Measurements from ENCODE around the gene GABBR2.

Gene GABBR2

DNA sequence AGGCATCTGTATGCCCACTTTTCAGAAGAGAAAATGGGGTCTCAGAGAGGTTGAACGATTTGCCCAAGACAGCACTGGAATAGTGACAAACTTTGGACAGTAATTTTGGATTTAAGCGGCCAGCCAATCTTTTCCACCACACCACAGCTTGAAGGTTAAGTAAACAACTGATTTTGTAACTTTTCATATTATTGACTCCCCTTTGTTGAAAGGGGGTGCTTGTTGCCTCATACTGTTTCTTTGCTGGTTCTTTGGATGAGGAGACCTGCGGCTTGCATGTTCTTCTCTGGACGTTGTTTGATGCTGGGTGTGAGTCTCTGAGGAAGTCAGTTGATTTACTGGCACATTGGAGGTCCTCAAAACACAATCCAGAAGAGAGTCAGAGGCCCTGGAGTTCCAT lies 11.7 kb upstream of the GABBR2 start:
- DNase-seq = no peak

DNA sequence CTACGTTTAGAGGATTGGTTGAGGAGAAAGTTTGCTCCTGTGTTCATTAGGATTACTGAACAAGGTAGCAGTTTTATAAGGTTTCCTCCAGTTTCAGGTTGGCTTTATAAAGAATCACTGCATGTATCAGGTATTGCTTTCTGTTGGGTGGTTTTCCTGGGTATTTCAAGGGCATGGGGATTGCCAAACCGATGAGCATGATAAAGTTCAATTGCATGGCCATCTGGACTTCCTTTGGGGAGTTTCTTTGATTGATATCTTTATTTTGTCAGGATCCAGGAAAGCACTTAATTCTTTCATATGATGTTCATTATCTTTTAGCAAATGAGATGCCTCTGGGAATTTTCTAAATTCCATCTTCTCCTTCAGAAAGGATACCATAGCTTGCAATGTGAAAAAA lies 10.3 kb upstream of the GABBR2 start:
- no peak for DNase-seq

DNA sequence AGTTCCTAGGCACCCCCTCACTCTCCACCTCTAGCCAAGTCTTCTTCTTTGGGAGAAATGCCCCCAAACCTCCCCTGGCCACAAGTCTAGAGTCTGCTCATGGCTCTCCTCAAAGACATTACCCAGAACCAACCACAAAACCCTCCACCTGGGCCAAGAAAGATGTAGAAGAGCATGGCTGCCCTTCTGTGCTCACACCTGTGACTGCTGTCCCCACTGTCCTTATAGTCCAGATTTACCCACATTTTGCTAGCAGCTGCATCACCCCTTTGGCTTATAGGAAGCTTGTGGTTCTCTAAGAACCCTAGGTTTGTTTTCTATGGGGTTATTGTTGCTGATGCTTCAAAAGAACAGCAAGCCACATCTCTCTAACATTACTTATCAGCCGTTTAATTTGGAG lies 6.1 kb upstream of the GABBR2 start:
- no peak for DNase-seq

DNA sequence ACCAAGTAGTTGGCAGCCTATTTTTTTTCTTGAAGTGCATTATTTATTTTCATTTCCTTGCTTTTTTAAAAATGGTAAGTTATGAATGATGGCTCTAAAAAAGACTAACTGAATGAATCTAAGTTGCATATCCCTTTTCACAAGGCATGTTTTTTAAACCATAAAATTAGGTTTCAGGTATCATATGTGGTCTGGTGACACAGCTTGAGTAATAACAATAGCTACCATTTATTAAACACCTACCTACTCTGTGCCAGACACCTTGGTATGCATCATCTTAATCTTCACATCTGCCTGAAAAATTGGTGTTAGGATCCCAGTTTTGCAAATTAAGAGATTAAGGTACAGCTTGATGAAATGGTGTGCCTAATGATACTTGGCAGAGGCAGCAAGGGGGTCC lies 4.3 kb upstream of the GABBR2 start:
- DNase-seq = no peak

DNA sequence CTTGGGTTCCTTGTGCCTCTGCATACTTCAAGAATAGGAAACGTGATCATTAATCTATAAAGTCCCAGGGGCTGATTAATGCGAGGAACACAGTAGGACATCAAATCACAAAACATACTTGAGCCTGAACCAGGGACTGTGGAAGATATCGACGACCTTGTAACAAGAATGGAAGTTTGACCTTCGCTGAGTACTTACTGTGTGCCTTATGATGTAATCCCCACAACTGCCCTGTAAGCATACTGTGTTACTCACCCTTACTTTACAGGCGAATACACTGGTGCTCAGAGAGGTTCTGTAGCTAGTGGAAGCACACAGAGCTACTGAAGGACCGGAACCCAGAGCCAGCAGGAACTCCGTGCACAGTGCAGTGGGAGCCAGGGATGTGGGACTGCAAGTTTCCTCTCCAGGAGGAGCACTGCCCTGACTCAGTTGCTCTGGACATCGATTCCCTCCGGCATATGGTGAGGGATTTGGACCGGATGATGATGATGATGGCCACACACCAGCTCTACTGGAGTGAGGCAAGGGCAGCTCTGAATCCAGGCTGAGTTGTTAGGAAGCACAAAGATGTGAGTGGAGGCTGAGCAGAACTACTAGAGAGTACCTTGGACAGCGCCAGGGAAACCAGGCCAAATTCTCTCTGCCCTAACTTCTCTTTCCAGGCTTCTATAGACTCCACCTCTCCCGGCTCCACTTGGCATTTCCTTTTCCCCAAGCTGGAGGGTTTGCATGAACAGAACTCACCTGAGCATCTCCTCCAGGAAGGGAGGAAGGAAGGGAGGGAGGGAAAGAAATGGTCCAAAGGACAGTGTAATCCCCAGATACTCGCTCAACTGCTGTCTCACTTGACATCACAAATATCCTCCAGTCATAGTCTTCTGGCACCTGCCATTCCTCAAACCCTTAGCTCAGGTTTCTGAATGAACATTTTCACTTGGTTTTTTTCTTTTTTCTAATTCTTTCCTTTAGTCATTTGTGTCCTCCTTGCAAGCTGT lies 1.5 kb upstream of the GABBR2 start:
- no peak for DNase-seq

DNA sequence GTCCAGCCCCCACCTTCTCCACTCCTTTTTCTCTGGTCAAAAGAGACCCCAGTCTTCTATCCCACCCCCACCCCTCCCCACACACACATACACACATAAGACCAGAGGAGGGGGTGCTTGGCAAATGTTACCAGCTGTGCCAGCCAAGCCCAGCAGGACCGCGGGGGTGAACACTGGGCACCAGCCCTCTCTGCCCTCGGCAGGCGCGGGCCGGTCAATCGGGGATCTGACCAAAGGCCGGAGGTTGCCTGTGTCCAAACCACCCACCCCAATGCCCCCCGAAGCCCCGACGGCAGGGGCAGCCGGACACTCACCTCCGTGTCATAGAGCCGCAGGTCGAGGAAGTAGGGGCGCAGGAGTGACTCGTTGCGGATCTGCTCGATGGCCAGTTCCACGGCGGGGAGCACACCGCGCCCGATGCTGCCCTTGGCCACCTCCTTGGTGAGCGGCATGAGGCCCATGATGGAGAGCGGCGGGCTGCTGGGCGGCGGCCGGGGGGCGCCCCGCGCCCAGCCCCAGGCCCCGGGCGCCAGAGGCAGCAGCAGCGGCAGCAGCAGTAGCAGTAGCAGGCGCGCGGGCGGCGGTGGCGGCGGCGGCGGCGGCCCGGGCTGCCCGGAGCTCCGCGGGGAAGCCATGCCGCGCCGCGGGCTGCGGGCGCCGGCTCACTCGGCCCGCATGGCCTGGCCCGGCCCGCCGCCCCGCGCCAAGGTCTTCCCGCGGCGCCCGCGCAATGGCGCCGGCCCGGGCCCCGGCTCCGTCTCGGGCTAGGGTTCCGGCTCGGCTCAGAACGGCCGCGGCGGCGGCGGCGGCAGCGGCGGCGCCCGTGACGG lies 417 bp downstream of the GABBR2 start:
- no peak for DNase-seq

DNA sequence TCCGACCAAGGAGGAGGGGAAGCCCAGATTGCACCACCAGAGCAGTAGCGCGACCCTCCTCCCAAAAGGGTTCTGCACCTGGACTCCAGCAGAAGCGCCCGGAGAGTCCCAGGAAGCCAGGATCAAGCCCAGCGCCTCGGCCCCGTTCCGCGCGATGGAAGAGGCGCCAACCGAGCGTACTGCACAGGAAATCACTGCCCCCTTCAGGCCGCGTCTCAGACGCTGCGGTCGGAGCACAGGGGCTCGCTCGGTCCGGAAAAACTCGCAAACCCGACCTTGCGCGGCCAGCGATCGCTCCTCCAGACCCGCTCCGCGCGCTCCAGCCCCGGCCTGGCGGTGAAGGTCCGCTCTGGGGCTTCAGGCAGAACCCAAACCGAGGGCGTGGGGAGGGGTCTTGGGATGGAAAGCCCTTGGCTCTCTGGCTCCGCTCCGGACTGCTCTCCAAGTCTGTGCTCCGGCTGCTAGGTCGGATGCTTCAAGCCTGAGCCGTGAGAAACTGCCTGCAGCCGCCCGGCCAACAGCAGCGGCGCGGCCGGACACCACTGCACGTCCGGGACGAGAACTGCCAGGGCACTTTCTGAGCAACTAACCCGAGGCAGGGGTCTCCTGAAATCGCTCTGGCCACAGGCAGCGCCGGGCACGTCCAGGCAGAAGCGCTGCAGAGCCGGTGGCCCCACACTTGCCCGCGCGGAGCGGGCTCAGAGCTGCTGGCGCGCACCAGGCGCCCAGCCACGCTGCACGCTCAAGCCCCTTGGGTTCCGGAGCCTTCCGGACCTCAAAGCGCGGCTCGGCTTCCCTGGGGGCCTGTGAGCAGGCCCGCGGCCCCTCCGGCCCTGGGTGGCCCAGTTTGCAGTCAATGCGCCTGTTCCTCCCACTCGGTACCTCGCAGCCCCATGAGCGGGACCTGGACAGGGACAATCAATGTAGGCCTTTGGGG lies 1.3 kb downstream of the GABBR2 start:
- DNase-seq = peak; percentile 76

DNA sequence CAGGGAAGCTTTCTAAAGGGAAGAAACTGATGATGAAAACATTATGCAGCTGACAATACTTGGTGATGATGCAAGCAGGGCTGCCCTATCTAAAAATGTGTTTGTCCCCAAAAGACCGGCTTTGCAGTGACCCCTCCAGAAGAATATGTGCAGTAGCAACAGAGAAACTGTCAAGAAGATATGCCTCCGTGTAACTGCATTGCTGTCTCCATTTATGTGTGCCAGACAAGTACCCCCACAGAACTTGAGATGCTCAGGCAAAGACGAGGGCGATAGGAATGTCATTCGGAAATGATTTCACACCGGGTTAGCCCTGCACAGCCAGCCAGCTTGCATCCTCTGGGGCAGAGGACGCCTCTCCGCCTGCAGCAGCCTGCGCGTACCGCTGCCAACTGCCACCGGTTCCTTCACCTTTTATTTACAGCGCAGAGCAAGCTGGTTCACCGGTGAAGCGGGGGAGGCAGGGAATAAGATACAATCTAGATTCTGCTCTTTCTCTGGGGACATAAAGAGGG lies 2.0 kb downstream of the GABBR2 start:
- DNase-seq = peak; percentile 71

DNA sequence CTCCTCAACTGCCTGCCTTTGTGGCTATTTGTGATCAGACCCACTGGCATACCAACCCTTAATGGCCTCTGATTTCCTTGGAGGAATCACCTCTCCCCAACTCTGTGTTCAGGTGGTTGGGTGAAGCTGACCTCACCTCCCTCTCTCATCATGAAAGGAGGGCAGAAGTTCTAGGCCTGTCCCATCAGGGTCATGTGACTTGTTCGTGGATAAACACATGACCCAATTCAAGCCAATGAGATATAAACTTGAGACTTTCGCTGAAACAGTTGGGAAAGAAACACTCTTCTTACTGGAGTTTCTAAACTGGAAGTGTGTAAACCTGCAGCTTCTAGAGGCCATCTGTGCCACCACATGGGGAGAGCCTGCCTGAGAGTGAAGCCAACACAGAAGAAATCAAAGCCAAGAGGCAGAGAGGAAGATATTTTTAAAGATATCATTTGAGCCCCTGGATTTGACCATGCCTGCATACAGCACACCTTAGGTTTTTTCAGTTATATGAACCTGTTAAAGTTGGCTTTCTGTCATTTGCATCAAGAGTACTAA lies 5.8 kb downstream of the GABBR2 start:
- no peak for DNase-seq

DNA sequence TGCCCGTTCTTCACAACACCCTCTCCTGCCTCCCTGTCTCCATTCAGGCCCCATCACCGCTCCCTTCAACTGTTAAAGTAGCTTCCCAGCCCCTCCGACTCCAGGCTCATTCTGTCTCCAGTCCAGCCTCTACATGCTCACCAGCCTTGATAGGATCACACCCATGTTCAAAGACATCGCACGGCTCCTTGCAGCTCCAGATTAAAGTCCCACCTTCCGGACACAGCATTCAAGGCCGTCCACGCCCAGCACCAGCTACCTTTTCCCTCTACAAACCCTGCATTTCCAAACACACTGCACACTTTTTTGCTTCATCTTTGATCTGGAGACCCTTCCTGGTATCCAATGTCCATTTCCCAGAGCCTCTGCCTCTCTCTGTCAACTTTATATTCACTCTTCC lies 6.4 kb downstream of the GABBR2 start:
- no peak for DNase-seq

DNA sequence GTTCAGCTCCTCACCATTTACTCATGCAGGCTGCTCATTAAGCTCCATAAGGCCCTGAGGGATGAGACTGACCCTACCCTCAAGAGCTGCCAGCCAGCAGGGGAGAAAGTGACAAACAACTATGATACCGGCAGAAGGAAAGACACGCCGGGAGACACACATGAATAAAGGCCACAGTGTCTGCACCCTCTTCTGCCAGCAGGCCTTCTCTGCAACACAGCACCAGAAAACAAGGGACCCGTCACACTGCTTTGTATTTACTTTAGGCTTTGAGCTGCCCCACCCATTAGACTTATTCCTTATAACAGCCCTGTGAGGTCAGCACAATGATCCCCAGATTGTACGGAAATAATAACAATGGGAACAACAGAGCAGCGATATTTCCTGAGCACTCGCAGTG lies 7.2 kb downstream of the GABBR2 start:
- no peak for DNase-seq

DNA sequence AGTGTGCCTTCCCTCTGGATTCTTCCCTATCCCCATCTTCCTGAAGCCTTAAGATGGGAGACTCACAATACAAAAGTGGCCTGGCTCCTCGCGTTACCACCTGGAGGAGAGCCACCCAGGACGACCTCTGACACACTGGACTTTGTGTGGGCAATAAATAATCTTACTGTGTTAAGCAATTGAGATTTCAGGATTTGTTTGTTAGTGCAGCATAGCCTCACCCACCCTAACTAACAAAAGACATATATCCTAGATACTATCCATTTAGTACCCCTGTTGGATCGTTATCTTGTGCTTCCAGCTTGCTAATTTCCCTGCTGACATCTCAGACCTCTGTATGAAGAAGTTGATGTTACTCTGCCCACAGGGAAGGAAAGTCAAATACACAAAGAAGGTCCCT lies 7.9 kb downstream of the GABBR2 start:
- no peak for DNase-seq

DNA sequence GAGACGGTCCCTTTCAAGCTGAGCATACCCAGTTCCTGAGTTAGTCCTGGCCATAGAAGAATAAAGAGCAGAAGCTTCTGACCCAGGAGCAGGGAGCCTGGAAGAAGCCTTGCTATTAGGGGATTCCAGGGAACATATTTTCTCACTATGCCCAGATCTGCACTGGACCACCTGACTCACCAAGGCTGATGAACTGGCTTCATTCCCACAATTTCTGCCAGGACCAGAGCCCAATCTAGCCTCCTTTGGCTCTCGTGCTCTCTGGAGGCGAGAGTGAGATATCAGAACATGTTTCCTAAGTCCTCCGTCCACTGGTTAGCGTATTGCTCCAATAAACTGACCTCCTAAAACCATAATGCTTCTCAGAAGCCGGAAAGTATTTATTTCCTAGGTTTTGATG lies 9.9 kb downstream of the GABBR2 start:
- no peak for DNase-seq

DNA sequence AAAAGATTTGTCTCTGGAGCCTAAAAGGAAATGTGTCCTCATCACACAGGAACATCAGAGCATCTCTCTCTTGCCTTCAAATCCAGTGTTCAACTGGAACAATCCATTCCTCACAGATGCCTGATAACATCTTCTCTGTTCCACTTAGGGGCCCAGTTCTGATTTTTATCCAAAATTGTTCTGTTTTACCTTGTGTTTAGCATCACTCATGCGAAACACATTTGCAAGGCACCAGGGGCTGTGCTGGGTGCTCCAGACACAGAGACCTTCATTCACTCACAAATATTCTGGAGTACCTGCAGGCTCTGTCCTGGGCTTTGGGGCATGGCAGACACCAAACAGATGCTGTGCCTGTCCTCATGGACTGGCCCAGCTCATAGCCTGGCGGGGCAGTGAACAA lies 13.8 kb downstream of the GABBR2 start:
- no peak for DNase-seq

DNA sequence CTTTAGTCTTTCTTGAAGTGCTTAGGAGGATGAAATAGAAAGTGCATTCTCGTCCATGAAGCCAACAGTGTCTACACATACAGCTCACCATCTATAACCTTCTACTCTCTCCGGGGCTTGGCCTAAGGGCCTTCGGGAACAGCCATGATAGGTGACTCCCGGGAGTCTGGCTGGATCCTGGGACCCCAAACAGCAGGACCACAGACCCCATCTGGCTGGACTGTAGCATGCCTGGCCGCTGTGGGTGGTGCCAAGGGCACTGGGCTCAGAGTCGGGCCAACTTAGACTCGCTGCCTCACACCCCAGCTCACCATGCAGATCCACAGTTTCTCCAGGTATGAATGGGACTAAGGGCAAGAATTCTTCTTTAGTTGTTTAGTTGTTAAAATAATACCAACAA lies 16.3 kb downstream of the GABBR2 start:
- DNase-seq = no peak

DNA sequence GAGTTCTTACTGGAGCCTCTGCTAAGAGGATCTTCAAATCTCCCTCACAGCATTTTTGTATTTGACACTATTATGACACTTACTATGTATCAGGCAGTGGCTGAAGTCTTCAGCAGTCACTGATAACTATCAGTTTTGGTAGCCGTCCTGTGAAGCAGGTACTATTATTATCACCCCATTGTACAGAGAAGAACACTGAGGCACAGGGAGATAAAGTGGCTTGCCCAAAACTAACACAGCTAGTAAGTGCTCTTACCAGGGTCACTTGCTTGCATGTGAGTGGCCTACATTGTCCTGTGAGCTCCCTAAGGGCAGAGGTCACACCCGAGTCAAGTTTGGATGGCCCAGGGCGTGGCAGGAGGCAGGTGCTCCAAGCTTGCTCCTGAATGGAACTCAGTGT lies 16.8 kb downstream of the GABBR2 start:
- DNase-seq = no peak

DNA sequence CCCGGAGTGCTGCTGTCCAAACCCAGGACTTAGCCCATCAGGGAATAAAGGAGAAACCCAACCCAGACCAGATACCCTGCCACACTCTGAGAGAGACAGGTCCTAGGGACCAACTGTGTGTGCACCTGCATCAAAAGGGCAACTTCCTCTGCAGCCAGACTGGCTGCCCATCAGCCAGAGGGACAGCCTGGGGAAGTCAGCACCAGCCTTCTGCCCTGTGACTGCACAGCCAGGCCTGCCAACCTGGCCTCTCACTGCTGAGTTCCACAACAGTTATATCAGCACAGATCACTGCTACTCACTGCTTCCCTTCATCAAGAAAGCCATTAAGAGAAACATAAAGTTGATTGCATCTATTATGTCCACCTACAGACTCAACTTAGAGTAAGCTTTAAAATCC lies 18.0 kb downstream of the GABBR2 start:
- no peak for DNase-seq

DNA sequence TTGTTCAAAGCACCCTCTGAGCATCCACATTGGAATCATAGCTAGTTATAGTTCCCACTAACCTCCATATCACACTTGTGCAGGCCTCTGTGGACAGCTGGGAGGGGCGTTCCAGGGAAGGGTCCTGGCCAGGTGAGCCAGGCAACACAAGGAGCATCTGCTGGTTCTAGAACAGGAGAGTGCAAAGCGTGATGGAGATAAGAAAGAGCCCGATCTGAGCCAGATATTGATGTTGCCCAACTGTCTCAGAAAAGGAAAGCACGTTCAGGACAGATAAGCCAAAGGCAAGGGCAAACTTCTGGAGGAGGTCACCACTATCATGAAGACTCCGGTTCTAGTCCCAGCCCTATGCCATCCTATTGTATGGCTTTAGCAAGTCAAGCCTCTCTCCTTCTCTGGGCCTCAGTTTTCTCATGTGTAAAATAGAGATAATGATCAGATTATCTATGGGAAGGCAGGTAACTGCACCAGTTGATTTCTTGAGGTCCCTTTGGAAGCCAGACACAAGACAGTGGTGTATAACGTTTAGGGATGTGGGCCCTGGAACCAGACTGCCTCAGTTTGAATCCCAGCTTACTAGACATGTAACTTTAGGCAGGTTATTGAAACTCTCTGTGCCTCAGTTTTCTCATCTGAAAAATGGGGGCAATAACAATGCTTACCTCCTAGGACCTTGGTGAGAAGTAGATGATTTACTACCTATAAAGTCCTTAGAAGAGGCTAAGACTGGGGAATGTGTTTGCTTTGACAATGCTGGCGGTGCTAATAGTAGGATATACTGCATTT lies 19.8 kb downstream of the GABBR2 start:
- DNase-seq = no peak

DNA sequence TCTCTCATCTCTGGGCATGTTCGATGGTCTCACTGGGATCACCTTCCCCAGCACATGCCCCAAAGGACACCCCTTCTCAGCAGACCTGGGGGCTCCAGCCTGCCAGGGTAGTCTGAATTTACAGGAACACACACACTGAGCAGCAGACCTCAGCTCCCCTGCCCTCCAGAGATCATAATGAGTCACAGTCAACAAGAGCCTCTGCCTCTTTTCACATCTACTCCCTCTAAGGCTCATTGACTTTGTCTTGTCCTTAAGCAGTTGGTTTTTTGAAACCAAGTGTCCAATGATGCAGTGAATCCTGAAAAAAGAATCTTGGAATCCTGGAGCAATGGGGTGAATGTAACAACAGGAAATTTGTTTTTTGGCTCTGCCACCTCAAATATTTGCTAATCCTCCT lies 20.8 kb downstream of the GABBR2 start:
- DNase-seq = no peak

DNA sequence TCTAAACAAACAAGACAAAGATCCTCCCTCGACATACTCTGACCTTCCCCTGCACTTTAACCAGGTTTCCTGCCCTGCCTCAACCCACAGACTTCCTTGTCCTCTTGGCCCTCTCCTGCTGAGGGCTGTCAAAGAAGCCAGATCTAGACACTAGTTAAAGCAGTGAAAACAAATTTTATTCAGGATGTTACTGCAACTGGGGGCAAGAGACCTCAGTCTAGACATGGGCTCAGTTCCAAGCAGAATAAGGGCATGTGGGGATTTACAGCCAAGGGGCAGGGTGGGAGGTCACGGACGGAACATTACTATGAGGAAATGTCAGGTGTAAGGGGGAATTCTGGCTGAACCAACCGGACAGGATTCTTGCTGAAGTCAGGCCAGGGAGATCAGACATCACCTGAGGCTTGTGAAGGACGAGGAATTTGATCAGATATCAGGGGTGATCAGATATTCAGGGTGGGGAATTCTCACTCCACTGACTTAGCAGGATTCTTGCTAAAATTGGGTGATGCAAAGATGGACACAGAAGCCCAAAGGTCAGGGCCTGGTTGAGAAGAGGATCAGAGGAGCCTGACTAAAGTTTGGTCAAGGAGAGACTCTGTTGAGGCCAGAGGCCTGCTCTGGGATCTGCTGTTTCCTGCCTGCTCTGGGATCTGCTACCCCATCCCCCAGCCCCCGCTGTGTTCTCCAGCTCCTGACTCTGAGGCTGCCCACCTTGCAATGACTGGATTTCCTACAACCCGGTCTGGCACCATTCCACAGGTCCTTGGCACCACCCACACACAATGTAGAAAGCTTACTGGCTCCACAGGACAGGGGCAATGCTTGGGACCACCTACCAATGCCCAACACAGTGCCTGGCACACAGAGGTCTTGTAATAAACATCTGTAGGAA lies 21.5 kb downstream of the GABBR2 start:
- DNase-seq = no peak
